Measurements from ENCODE around the gene MEIG1. TPM values are rescaled to one million over a fixed set of nuclear protein-coding genes. Genes with fewer than 3 reads are reported as not detected.

MEIG1 gene
- total RNA-seq, 3 donors from 2014 or later (not counting 1 experiment from before 2014, with no cell fraction given) = not detected

GRCh38 chr10:14947268-14947667 is 11.9 kb upstream of the MEIG1 start:
- intact Hi-C loops (cut with micrococcal nuclease) = no loop called here
- H3K9me3 Mint-ChIP-seq = no peaks in the 10 kb centered on the region
- Histone ChIP-seq H3K27me3 (ENCODE audit: control insufficient read depth, insufficient read depth, low read length) (no peaks in the 10 kb centered on the region), H3K4me1 (ENCODE audit: control insufficient read depth, insufficient read depth, low read length) (peaks cover 11% of the 10 kb centered on the region), H3K36me3 (ENCODE audit: control insufficient read depth, insufficient read depth, low read length) (peaks cover 47% of the 10 kb centered on the region), H3K9me3 (ENCODE audit: control insufficient read depth, insufficient read depth, low read length) (no peaks in the 10 kb centered on the region), H3K4me3 (ENCODE audit: low read length) (no peak overlapping the region), H3K27ac (ENCODE audit: low read length) (no peak overlapping the region)
- ATAC-seq (no peak), DNase-seq (no peak)
- no peak overlapping the region for H3K27ac Mint-ChIP-seq
- H3K4me3 Mint-ChIP-seq = no peak overlapping the region
- H3K36me3 Mint-ChIP-seq = no peaks in the 10 kb centered on the region
- H3K27me3 Mint-ChIP-seq (ENCODE audit: low read depth in 2 of 2) = no peaks in the 10 kb centered on the region
- TF ChIP-seq, protein P1, sequence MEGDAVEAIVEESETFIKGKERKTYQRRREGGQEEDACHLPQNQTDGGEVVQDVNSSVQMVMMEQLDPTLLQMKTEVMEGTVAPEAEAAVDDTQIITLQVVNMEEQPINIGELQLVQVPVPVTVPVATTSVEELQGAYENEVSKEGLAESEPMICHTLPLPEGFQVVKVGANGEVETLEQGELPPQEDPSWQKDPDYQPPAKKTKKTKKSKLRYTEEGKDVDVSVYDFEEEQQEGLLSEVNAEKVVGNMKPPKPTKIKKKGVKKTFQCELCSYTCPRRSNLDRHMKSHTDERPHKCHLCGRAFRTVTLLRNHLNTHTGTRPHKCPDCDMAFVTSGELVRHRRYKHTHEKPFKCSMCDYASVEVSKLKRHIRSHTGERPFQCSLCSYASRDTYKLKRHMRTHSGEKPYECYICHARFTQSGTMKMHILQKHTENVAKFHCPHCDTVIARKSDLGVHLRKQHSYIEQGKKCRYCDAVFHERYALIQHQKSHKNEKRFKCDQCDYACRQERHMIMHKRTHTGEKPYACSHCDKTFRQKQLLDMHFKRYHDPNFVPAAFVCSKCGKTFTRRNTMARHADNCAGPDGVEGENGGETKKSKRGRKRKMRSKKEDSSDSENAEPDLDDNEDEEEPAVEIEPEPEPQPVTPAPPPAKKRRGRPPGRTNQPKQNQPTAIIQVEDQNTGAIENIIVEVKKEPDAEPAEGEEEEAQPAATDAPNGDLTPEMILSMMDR (IDR thresholded peaks at IDR 0.05) = no peak
- H3K4me1 Mint-ChIP-seq = peaks cover 20 to 34% of the 10 kb centered on the region in 2 donors
- 100% methylated on average over 1 of the region's 1 CpG for WGBS (ENCODE audit: insufficient coverage)

DNA sequence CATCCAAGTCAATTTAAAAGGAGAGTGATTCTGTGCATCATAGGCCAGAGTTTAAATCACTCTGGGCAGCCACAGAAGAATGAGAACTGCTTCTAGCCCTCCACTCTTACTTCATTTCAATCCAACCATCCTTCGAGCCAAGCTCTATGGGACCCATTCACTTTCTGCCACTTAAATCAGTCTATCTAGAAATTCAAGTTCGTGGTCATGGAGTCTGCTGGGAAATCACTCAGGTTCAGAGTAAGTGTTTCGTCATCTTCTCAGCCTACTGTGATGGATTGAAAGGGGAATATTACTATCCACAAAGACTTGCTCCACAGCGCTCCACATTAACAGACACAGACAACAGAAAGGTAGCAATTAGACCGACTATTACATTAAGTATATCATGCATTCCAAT is 9.9 kb upstream of the MEIG1 start:
- no peaks in the 10 kb centered on the region for H3K9me3 Mint-ChIP-seq
- intact Hi-C loops (cut with micrococcal nuclease) = no loop called here
- H3K4me1 Mint-ChIP-seq = peaks cover 40 to 48% of the 10 kb centered on the region in 2 donors
- Histone ChIP-seq H3K4me1 (ENCODE audit: control insufficient read depth, insufficient read depth, low read length) (peaks cover 24% of the 10 kb centered on the region), H3K27ac (ENCODE audit: low read length) (no peak overlapping the region), H3K36me3 (ENCODE audit: control insufficient read depth, insufficient read depth, low read length) (peaks cover 37% of the 10 kb centered on the region), H3K4me3 (ENCODE audit: low read length) (no peak overlapping the region), H3K27me3 (ENCODE audit: control insufficient read depth, insufficient read depth, low read length) (no peaks in the 10 kb centered on the region), H3K9me3 (ENCODE audit: control insufficient read depth, insufficient read depth, low read length) (no peaks in the 10 kb centered on the region)
- WGBS (ENCODE audit: insufficient coverage) = 96% methylated on average over 3 of the region's 5 CpGs
- TF ChIP-seq, protein P1 (IDR thresholded peaks at IDR 0.05) = no peak
- H3K36me3 Mint-ChIP-seq = no peaks in the 10 kb centered on the region
- ATAC-seq (no peak), DNase-seq (no peak)
- no peak overlapping the region for H3K4me3 Mint-ChIP-seq
- H3K27ac Mint-ChIP-seq = peak overlapping the region in 1 of 2 donors; percentile 1
- H3K27me3 Mint-ChIP-seq (ENCODE audit: low read depth in 2 of 2) = no peaks in the 10 kb centered on the region

DNA sequence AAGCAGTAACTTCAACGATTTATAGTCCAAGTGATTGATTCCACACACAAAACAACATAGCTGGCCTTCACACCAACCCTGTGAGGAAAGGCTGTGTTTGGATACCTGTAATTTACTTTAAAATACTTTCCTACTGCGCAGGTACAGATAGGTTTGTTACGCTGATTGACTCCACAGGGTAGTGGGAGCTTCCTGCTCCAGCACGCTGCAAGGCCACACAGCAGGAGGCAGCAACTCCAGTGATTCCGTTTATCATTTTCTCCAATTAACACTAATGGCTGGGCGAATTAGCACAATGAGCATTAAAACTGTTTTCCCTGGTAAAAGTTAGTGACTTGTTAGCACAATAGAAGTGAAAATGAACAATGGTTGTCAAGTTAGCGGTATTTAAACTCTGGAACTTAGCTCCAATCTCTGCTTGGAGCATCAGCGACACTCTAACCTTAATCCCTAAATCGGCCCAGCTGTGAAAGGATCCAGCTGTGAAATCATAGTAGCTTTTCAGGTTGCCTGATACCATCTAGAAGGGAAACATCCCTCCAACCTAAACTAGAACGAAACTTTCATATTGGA is 6.3 kb upstream of the MEIG1 start:
- H3K27ac ChIP-seq (ENCODE audit: low read length) = peak overlapping the region; percentile 93

More for the DNA sequence above, 6.3 kb upstream of the MEIG1 start:
- Mint-ChIP-seq H3K4me1 (peaks cover 48 to 53% of the 10 kb centered on the region in 2 donors), H3K36me3 (no peaks in the 10 kb centered on the region), H3K27ac (peak overlapping the region; percentile 94 to 95), H3K9me3 (no peaks in the 10 kb centered on the region), H3K27me3 (ENCODE audit: low read depth in 2 of 2) (no peaks in the 10 kb centered on the region), H3K4me3 (peak overlapping the region; percentile 97)
- WGBS (ENCODE audit: insufficient coverage) = 44% methylated on average over 8 of the region's 10 CpGs
- H3K4me3 ChIP-seq (ENCODE audit: low read length) = peak overlapping the region; percentile 86
- H3K9me3 ChIP-seq (ENCODE audit: control insufficient read depth, insufficient read depth, low read length) = no peaks in the 10 kb centered on the region
- intact Hi-C loops (cut with micrococcal nuclease) = loop anchor here (5.0 kb wide), 3 partner anchors 76 to 456 kb away; partner anchors contain the start of genes CDNF, HSPA14, MSANTD7 and SUV39H2
- peaks cover 12% of the 10 kb centered on the region for H3K36me3 ChIP-seq (ENCODE audit: control insufficient read depth, insufficient read depth, low read length)
- DNase-seq (peak in 1 of 2 donors; percentile 18), ATAC-seq (no peak)
- H3K27me3 ChIP-seq (ENCODE audit: control insufficient read depth, insufficient read depth, low read length) = no peaks in the 10 kb centered on the region
- peaks cover 34% of the 10 kb centered on the region for H3K4me1 ChIP-seq (ENCODE audit: control insufficient read depth, insufficient read depth, low read length)
- TF ChIP-seq, protein P1 (IDR thresholded peaks at IDR 0.05) = no peak
